GM19455 (cell line): ENCODE data around the gene NR1H2.

ENCODE experiments used
- ATAC-seq: cut with Tn5 transposase; IDR thresholded peaks from one replicate; pipeline ENCODE4 v1.9.1; 2021; ENCODE audit not compliant: unreplicated experiment

NR1H2 gene

DNA sequence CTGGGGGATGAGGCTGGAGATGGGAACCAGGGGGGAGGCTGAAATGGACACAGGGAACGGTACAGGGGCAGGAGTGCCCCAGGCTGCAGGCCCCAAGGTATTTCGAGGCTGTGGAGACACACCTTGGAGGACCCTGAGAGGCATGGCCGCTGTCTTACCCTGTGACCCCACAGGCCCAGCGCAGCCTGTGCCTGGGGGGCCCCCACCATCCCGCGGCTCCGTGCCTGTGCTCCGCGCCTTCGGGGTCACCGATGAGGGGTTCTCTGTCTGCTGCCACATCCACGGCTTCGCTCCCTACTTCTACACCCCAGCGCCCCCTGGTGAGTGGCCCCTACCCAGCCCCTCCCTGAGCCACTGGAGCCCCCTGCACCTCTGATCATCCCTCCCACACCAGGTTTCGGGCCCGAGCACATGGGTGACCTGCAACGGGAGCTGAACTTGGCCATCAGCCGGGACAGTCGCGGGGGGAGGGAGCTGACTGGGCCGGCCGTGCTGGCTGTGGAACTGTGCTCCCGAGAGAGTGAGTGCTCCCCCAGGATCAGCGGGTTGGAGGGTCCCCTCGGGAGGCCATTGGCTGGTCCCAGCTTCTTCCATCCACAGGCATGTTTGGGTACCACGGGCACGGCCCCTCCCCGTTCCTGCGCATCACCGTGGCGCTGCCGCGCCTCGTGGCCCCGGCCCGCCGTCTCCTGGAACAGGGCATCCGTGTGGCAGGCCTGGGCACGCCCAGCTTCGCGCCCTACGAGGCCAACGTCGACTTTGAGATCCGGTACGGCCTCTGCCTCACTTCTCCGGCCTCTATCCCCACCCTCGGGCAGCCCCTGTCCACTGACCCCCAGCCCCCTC is 25.6 kb downstream of the NR1H2 start:
- ATAC-seq: no peak

- ATAC-seq: no peak
Measured at GRCh38 chr19:50402544-50403301, 26.5 kb downstream of the NR1H2 start.

GRCh38 chr19:50406156-50406820 is 30.0 kb downstream of the NR1H2 start:
- ATAC-seq: no peak

- ATAC-seq: no peak
Measured at GRCh38 chr19:50406829-50407228, 30.6 kb downstream of the NR1H2 start.

GRCh38 chr19:50409347-50409746 is 33.1 kb downstream of the NR1H2 start:
- ATAC-seq: no peak

- ATAC-seq: no peak
Measured at GRCh38 chr19:50410109-50410508, 33.9 kb downstream of the NR1H2 start.

DNA sequence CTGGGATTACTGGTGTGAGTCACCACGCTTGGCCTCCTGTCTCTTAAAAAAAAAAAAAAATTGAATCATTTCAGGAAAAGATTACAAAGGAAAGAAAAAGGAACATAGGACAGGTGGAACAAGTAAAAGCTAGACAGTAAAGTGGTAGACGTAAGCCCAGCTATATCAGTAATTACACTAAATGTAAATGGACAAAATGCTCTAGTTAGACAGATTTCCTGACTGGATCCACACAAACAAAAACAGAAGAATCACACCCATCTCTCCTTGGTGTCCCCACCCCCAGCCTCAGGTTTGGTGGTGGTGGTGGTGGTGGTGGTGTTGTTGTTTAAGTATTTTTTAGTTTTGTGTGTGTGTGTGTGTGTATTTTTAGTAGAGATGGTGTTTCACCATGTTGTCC is 36.2 kb downstream of the NR1H2 start:
- no peak for ATAC-seq

- no peak for ATAC-seq
Measured at GRCh38 chr19:50413096-50413495, 36.8 kb downstream of the NR1H2 start.

DNA sequence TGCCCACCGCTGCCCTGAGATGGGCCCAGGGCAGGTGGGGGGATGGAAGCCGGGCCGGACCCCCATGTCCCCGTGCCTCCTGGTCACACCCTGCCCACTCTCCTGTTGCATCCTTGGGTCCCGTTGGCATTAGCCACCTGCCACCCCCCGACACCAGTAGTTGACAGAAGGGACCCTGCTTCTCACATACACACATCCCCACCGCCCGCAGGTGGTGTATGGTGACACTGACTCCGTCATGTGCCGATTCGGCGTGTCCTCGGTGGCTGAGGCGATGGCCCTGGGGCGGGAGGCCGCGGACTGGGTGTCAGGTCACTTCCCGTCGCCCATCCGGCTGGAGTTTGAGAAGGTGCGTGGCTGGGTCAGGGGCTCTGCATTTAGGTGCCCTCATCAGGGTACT is 37.3 kb downstream of the NR1H2 start:
- ATAC-seq: no peak

DNA sequence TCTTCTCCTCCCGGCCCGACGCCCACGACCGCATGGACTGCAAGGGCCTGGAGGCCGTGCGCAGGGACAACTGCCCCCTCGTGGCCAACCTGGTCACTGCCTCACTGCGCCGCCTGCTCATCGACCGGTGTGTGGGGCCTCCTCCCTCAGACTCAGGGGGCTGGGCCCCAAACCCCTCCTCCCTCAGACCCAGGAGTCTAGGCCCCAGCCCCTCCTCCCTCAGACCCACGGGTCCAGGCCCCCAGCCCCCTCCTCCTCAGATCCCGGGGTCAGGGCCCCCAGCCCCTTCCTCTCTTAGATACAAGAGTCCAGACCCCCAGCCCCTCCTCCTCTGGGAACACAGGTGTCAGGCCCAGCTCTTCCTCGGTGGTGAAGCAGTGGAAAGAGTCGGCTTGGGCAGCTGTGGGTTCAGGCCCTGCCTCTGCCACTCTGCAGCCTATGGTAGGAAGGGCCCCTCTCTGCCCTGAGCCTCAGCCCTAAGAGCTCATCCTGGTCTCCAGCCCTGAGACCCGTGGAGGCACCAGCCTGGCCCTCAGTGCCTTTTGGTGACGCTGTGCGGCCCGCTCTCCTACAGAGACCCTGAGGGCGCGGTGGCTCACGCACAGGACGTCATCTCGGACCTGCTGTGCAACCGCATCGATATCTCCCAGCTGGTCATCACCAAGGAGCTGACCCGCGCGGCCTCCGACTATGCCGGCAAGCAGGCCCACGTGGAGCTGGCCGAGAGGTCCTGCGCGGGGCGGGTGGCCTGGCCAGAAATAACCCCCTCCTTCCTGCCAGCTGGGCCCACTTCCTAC is 38.8 kb downstream of the NR1H2 start:
- ATAC-seq: no peak

DNA sequence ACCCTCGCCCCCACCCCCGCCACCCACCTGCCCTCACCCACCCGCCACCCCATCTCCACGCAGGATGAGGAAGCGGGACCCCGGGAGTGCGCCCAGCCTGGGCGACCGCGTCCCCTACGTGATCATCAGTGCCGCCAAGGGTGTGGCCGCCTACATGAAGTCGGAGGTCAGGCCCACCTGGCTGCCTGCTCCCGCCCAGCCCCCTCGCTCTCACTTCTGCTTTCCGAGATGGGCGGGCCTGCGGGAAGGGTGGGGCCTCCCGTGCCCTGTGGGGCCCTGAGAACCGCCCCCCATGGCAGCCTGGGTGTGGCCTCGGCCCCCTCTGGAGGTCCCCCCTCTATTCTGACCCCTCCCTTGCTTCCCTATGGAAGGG is 39.4 kb downstream of the NR1H2 start:
- ATAC-seq: peak; percentile 48

DNA sequence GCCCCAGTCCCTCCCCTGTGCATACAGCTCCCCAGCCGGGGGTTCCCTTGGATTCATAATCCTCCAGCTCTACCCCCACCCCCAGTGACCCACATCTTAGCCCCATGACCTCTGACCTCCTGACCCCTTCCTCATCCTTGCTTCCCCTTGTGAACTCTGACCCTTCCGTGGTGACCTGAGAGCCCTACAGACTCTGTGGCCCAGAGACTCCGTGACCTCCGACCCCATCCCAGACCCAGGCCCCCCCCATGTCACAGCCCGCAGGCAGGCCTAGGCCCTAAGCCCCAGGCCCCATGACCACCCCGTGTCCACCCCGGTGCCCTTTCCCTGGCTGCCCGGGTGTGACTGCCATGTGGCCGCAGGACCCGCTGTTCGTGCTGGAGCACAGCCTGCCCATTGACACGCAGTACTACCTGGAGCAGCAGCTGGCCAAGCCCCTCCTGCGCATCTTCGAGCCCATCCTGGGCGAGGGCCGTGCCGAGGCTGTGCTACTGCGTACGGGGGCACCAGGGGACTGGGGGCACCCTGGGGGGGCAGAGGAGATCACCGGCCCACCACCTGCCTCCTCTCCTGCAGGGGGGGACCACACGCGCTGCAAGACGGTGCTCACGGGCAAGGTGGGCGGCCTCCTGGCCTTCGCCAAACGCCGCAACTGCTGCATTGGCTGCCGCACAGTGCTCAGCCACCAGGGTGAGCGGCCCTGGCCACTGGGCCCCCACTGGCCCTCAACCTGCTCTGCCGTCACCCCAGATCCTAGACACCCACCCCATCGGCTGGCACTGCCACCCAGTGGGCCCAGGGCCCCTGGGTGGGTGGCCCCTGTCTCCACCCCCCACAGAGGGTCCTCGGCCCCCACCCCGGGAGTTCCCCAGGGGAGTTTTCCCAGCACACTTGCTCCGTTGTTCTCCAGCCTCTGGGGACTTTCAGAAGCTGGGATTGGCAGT is 40.0 kb downstream of the NR1H2 start:
- ATAC-seq: no peak

- ATAC-seq: no peak
Measured at GRCh38 chr19:50417111-50418081, 41.1 kb downstream of the NR1H2 start.

DNA sequence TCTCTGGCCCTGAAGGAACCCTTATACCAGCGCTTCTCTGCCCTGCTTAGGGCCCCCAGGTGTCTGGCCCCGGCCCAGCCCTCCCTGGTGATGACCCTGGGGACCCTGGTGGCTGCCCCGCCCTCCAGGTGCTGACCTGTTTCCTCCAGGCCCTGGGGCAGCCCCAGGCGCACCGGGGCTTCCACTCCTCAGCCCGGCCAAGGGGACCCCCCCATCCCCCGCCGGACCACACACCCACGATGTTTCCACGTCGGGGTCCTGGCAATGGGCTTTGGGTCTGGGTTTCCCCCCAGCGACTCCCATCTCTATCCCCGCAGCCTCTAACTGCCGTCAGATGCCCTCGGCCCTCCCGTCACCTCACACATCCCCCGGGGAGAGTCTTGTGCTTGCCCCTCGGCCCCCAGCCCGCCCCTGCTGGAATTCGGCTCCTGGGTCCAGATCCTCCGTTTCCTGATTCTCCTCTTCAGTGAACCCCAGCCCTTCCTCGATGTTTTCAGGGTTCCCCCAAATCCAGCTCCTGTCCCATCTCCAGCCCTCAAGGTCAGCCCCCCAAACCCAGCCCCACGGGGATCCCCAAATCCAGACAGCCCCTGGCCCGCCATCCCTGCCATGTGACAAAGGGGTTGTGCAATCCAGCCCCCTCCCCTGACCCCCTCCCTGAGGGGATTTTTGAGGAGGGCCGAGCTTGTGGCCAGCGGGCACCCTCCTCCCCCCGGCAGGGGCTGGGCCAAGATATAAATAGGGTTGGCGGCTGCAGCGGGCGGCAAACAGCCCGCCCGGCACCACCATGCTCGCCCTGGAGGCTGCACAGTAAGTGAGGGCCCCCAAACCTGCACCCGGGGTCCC is 42.1 kb downstream of the NR1H2 start, which contains the start of gene SPIB:
Gene SPIB, plus strand, starts transcription at position 763 of the 846 bp plus-strand sequence. Its CDS starts 25 bp downstream, at position 788.
- ATAC-seq: no peak

DNA sequence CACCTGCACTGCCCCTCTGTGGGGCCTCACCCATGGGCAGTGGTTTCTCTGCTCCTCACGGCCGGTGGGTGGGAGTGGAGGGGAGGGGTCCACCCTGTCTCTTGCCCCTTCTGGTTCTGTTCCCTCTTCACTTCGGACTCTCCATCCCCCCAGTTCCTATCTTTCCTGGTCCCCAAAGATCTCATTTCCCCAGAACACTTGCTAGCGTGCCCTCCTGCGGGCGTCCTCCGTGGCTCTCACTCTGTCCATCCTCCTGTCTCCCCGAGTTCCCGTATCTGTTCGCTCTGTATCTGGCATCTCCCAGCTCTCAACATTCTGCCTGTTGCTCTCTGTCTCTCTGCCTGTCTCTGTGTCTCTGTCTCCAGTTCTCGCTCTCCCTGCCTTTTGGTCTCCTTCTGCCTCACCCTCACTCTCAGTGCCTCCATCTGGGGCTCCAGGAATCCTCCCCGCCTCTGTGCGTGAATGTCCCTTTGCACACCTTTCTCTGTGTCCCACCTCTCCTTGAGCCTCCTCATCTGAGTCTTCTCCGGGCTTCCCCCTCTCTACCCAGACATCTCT is 42.8 kb downstream of the NR1H2 start:
- ATAC-seq: no peak

DNA sequence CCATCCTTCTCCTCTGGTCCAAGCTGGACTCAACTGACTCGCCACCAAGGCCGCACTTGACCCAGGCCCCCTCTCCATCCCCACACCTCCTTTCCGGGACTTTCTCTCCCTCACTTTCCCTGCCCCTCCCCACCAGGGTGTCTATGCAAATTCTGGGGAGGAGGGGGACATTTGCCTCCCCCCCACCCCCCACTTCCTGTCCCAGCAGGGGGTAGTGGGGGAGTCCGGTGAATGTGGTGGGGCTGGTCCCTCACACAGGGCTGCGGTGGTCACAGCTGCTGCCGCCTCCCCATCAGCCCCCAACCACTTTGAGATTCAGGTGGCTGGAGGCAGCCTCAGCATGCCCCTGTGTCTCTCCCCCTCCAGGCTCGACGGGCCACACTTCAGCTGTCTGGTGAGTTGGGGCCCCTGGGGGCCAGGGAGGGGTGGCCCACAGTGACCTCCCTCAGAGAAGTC is 43.4 kb downstream of the NR1H2 start:
- ATAC-seq: no peak

DNA sequence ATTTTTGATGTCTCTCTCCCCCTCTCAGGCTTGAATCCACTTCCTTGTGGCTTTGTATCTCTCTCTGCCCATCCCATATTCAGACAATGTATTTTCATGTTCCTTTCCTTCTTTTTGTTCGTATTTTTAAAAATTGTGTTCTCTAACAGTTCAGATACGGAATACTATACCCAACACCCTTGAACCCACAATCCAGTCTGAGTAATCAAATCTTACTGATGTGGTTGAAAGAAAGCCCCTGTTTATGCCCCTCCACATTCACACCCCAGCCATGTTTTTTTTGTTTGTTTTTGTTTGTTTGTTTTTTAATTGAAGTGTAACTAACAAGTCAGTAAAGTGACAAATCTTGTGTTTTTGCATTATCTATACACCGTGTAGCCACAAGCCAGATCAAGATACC is 43.9 kb downstream of the NR1H2 start:
- no peak for ATAC-seq
